HUDEP-2 (cell line): ENCODE measurements around the gene AKAP3.

Source experiments
- DNase-seq, 76 experiments: peaks; one replicate each; lab custom pipeline; 2025; ENCODE audit not compliant: unreplicated experiment in 76 of 76; lab: John Stamatoyannopoulos, UW

AKAP3 gene

GRCh38 chr12:4603946-4604345, 44.9 kb downstream of the AKAP3 start:
- DNase-seq: no peak

DNA sequence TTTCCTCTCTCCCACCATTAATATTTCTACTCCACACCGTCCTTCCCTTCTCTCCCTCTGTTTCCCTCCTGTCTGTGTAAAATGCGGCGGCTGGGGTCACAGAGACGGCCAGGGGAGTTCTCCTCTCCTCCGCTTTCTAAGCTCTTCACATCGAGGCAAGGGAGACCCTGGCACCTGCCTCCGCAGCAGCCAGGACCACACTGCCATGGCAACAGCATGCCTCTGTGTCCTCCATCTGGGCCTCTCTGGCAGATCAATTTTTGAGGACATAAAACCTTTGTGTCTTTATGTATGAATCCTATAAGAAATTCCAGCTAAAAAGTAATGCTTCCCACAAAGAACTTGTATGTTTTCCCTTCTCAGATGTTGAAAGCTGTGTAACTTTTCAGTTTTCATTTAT, 45.4 kb downstream of the AKAP3 start:
- DNase-seq: no peak

- DNase-seq: no peak
These were observed 53.0 kb downstream of the AKAP3 start for GRCh38 chr12:4595881-4596280.

DNA sequence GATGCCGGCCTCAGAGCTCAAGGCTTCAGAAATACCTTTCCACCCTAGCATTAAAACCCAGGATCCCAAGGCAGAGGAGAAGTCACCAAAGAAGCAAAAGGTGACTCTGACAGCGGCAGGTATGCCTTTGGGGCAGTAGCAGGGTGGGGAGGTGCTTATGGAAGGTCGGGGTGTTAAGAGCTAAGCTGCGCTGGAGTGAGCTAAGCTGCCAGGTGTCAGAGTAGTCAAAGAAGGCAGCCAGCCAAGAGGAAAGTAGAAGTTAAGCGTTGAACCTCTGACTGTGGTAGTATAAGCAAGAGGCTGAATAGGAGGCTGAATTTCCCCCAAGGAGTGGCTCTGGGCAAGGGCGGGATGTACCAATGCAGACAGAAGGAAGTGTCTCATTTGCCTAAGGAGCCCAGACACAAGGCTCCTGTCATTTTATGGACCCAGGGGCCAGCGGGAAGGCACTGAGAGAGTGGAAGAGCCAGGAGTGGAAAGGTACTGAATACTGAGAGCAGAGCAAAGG, 57.6 kb downstream of the AKAP3 start:
- no peak for DNase-seq

- DNase-seq: no peak
These were observed 58.9 kb downstream of the AKAP3 start for GRCh38 chr12:4589941-4590340.

GRCh38 chr12:4588916-4589315, 59.9 kb downstream of the AKAP3 start:
- no peak for DNase-seq

- no peak for DNase-seq
These were observed 61.7 kb downstream of the AKAP3 start for GRCh38 chr12:4587108-4587507.

DNA sequence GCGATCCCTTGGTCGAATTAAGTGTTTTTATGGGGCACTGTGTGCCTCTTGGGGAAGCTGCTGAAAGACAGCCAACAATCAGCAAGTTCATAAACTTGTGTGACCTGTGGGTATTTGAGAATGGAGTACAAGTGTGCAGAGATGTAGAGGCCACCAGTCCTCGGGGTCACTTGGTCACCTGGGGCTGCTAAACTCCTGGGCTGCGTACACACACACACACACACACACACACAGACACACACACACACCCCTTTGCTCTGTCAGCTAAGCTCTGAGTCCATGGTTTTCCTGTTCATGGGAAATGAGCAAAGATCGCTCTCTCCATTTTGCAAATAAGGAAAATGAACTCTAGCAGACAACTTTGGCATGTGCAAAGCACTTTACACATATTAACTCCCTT, 62.4 kb downstream of the AKAP3 start:
- no peak for DNase-seq

DNA sequence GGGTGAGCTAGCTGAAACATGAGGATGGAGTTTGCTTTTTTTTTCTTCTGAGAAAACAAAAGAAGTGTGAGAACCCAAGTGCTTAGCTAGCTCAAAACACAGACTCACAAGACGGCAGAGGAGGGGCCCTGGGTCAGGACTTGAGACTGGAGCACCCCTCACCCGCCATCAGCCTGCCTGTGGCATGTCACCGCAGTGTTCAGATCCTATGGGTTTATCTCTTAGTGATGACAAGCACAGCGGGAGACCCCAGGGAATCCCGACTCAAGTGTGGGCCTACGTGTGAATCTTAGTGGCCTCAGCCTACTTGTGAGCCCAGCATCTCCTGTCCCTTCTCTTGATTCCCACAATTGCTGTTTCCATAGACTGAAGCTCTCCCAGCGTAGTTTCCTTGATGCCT, 64.0 kb downstream of the AKAP3 start:
- DNase-seq: no peak

GRCh38 chr12:4584281-4584680, 64.6 kb downstream of the AKAP3 start:
- DNase-seq: no peak

GRCh38 chr12:4580281-4580688, 68.6 kb downstream of the AKAP3 start:
- no peak for DNase-seq

DNA sequence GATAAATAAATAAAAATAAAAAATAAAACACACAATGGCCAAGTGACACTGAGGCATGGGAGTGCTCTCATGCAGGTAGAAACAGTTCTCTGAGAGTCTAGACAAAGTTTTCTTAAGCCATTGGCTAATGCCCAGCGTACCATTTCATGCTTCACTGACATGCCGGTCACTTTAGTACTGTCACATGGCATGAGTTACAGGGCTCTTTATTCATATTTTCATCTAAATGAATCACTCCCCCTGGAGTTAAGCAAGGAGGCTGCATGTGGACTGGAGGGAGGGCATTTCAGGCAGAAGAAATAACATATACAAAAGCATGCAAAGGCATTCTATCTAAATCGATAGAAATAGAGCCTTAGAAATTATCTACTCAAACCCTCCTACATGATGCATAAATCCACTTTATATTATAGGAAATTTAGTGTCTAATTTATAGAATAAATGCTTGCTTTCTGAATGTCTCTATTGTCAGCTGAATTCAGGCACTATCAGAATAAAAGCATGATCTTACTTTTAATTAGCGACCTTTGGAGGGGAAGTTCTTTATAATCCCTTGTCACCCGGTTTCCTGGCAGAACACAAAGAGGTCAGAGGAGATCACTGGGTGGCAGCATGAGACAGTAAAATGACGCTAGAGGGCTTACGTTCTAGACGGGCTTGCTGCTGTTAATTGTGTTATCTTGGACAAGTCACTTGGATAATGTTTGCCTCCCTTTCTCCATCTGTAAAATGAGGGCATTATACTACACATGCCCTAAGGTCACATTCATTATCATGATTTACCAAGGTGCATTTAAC, 69.3 kb downstream of the AKAP3 start:
- peak in 17 of 76 experiments; percentile 2 to 37 (median 15) for DNase-seq

DNA sequence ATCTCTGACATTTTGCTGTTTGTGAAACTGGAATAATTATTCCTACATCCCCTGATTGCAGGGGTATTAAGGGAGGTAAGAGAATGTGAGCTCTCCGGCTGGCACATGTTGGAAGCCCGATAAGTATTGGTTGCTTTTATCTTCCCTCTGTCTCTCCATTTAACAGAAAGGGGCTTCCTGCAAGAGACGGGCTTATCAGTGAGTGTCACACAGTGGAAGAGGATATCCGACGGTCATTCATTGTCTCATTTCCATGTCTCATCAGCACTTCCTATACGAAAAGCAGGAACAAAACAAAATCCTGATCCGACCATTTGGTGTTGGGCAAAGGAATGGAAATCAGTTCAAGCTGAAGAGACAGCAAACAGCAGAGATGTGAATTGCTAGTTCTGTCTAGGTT, 76.2 kb downstream of the AKAP3 start:
- peak in 1 of 76 experiments; percentile 2 for DNase-seq

- DNase-seq: no peak
These were observed 79.6 kb downstream of the AKAP3 start for GRCh38 chr12:4569261-4569660.

GRCh38 chr12:4567073-4567881, 81.6 kb downstream of the AKAP3 start:
- no peak for DNase-seq

- no peak for DNase-seq
These were observed 82.4 kb downstream of the AKAP3 start for GRCh38 chr12:4566474-4566873.
